Measurements from ENCODE around the gene ZNF862. TPM values are rescaled to one million over a fixed set of nuclear protein-coding genes. Genes with fewer than 3 reads are reported as not detected.

ZNF862 gene
- total RNA-seq (ENCODE audit: low replicate concordance), result 21.2 and 23.9 TPM in 2 replicates
- long read RNA-seq, partial matches to known transcripts, result 2 of 5 reads
- long read RNA-seq, other reads (novel, unspliced or antisense), result 2 of 5 reads

DNA sequence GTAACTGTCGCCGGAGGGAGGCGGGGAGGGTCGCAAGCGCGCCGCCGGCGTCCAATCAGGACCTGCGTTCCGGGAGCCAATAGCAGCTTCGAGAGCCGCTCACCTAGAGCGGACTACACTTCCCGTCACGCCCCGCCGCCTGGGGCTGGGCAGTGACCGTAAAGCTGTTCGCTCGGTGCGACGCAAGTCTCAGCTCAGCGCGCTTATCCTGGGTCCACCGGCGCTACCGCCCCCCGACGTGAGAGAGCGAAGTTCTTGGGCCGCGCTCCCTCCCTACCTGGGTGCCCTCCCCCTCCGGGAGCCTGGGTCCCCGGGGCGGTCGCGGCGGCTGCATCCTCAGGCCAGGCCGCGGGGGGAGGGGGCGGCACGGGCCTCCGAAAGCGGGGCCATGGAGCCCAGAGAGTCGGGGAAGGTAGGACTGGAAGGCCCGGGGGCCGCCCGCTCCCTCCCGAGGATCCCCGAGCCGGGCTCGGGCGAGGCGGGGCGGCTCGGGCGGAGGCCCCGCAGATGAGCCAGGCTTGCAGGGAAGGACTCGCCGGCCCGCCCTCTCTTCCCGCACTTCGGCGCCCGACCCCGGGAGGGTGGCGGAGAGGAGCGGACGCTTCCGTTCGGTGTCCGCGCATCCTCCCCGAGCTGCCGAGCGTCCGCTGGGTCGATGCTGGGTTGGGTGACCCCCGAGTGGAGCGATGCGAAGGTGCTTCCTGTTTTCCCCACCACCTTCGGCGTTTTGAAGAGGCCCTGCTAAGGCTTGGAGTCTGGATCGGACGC is at the start of gene ZNF862:
TSS of gene ZNF862 (plus strand) at position 152 of the 768 bp plus-strand sequence. CDS start at position 389, 237 bp downstream.
- TF ChIP-seq, protein P1, sequence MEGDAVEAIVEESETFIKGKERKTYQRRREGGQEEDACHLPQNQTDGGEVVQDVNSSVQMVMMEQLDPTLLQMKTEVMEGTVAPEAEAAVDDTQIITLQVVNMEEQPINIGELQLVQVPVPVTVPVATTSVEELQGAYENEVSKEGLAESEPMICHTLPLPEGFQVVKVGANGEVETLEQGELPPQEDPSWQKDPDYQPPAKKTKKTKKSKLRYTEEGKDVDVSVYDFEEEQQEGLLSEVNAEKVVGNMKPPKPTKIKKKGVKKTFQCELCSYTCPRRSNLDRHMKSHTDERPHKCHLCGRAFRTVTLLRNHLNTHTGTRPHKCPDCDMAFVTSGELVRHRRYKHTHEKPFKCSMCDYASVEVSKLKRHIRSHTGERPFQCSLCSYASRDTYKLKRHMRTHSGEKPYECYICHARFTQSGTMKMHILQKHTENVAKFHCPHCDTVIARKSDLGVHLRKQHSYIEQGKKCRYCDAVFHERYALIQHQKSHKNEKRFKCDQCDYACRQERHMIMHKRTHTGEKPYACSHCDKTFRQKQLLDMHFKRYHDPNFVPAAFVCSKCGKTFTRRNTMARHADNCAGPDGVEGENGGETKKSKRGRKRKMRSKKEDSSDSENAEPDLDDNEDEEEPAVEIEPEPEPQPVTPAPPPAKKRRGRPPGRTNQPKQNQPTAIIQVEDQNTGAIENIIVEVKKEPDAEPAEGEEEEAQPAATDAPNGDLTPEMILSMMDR (conservative IDR thresholded peaks at IDR 0.05), result no peak
- H3K4me3 Mint-ChIP-seq, result peak within 1 kb of the TSS; percentile 90
- no peaks in the 10 kb centered on the region for H3K36me3 Mint-ChIP-seq
- H3K4me1 Mint-ChIP-seq (ENCODE audit: unreplicated experiment), result peaks cover 17% of the 10 kb centered on the region
- H3K27me3 Mint-ChIP-seq, result peaks cover 16% of the 10 kb centered on the region
- H3K9me3 Mint-ChIP-seq, result no peaks in the 10 kb centered on the region
- peak; percentile 97 for DNase-seq (ENCODE audit: extremely low spot score, unreplicated experiment)
- H3K27ac Mint-ChIP-seq, result peak within 1 kb of the TSS; percentile 83

DNA sequence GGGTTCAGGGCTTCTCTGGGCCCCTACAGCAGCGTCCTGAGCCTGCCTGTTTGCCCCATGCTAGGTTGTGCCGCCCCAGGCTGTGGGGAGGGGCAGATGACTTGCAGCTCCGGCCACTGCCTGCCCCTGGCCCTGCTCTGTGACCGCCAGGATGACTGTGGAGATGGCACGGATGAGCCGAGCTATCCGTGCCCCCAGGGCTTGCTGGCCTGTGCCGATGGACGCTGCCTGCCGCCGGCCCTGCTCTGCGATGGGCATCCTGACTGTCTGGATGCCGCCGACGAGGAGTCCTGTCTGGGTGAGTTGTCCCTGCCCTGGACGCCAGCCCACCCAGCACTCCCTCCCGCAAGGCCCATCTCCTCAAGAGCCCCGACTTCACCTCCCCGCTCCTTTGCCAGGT is 49.1 kb upstream of the ZNF862 start:
- Mint-ChIP-seq H3K27ac (no peak overlapping the region), H3K4me1 (ENCODE audit: unreplicated experiment) (peaks cover 4% of the 10 kb centered on the region), H3K27me3 (peaks cover 31% of the 10 kb centered on the region), H3K36me3 (no peaks in the 10 kb centered on the region), H3K9me3 (no peaks in the 10 kb centered on the region), H3K4me3 (no peak overlapping the region)
- DNase-seq (ENCODE audit: extremely low spot score, unreplicated experiment), result no peak
- TF ChIP-seq, protein P1 (conservative IDR thresholded peaks at IDR 0.05), result no peak

DNA sequence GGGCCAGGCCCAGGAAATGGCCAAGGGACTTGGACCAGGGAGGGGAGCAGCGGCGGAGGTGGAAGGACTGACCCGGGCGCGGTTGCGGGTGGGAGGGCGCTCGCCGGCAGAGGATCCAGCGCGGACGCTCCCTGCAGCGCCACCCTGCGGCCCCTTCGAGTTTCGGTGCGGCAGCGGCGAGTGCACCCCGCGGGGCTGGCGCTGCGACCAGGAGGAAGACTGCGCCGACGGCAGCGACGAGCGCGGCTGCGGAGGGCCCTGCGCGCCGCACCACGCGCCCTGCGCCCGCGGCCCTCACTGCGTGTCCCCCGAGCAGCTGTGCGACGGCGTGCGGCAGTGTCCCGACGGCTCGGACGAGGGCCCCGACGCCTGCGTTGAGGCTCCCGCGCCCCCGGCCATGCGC is 48.0 kb upstream of the ZNF862 start:
- no peak overlapping the region for H3K4me3 Mint-ChIP-seq
- DNase-seq (ENCODE audit: extremely low spot score, unreplicated experiment), result no peak
- no peaks in the 10 kb centered on the region for H3K9me3 Mint-ChIP-seq
- H3K4me1 Mint-ChIP-seq (ENCODE audit: unreplicated experiment), result peaks cover 10% of the 10 kb centered on the region
- H3K36me3 Mint-ChIP-seq, result no peaks in the 10 kb centered on the region
- peaks cover 36% of the 10 kb centered on the region for H3K27me3 Mint-ChIP-seq
- no peak overlapping the region for H3K27ac Mint-ChIP-seq
- TF ChIP-seq, protein P1 (conservative IDR thresholded peaks at IDR 0.05), result peak; percentile 82

DNA sequence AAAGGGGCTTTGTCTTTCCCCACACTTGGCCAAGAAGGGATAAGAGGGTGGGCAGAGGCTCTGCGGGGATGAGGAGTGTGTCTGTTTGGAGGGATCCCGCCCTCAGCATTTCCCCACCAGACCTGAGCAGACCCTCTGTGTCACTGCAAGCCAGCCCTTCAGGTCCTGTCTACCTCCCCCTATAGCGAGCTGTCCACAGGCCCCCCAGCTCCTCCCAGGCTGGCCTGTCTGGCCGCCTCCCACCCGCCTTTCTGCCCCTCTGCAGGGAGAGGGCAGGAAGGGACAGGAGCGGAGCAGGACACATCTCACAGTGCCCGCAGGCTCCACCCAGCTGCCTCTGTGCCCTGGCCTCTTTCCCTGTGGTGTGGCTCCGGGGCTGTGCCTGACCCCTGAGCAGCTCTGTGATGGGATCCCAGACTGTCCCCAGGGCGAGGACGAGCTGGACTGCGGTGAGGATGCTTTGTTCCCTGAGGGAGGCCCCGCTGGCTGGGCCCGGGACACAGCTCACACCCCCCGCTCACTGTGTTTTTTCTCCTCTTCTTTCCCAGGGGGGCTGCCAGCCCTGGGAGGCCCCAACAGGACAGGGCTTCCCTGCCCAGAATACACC is 47.3 kb upstream of the ZNF862 start:
- H3K4me1 Mint-ChIP-seq (ENCODE audit: unreplicated experiment), result peaks cover 10% of the 10 kb centered on the region
- TF ChIP-seq, protein P1 (conservative IDR thresholded peaks at IDR 0.05), result no peak
- no peak overlapping the region for H3K4me3 Mint-ChIP-seq
- no peaks in the 10 kb centered on the region for H3K36me3 Mint-ChIP-seq
- H3K27me3 Mint-ChIP-seq, result peaks cover 36% of the 10 kb centered on the region
- DNase-seq (ENCODE audit: extremely low spot score, unreplicated experiment), result no peak
- H3K9me3 Mint-ChIP-seq, result no peaks in the 10 kb centered on the region
- H3K27ac Mint-ChIP-seq, result no peak overlapping the region

DNA sequence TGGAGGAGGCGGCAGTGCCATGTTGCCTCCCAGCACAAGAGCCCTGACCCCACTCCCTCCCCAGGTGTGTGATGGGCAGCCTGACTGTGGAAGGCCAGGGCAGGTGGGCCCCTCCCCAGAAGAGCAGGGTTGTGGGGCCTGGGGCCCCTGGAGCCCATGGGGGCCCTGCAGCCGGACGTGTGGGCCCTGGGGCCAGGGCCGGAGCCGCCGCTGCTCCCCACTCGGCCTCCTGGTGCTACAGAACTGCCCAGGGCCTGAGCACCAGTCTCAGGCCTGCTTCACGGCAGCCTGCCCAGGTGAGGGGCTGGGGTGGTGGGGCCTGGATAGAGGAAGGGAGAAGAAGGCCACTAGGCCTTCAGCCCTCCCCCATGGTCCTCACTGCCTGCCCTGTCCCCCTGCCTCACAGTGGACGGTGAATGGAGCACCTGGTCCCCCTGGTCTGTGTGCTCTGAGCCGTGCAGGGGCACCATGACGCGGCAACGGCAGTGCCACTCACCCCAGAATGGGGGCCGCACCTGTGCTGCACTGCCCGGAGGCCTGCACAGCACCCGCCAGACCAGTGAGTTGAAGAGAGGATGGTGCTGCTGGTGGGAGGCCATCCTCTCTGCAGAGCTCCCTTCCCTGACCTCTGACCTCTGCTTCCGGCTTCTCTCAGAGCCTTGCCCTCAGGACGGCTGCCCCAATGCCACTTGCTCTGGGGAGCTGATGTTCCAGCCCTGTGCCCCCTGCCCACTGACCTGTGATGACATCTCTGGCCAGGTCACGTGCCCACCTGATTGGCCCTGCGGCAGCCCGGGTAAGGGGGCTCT is 46.6 kb upstream of the ZNF862 start:
- no peaks in the 10 kb centered on the region for H3K9me3 Mint-ChIP-seq
- peaks cover 10% of the 10 kb centered on the region for H3K4me1 Mint-ChIP-seq (ENCODE audit: unreplicated experiment)
- H3K36me3 Mint-ChIP-seq, result no peaks in the 10 kb centered on the region
- no peak for DNase-seq (ENCODE audit: extremely low spot score, unreplicated experiment)
- TF ChIP-seq, protein P1 (conservative IDR thresholded peaks at IDR 0.05), result no peak
- no peak overlapping the region for H3K4me3 Mint-ChIP-seq
- no peak overlapping the region for H3K27ac Mint-ChIP-seq
- H3K27me3 Mint-ChIP-seq, result peaks cover 36% of the 10 kb centered on the region
